NK-92 (cell line): ENCODE measurements around the gene EEF2KMT.
"Not testable (repeated sequence)": the region's sequence is repeated elsewhere in the genome, so short reads cannot be mapped to it uniquely, and the experiment has no call there.

ENCODE experiments used
- DNase-seq: peaks from one replicate; lab custom pipeline; 2025; ENCODE audit not compliant: unreplicated experiment; lab: John Stamatoyannopoulos, UW

EEF2KMT gene

GRCh38 chr16:5071681-5072333, 25.8 kb downstream of the EEF2KMT start, which contains the start of gene ALG1:
TSS of gene ALG1 (plus strand) at chr16:5071843. CDS start at chr16:5071850, 7 bp downstream.
- peak; percentile 48 for DNase-seq

GRCh38 chr16:5071341-5071680, 26.3 kb downstream of the EEF2KMT start:
- DNase-seq: no peak

GRCh38 chr16:5070431-5071186, 27.0 kb downstream of the EEF2KMT start:
- DNase-seq: no peak

GRCh38 chr16:5069854-5070253, 27.7 kb downstream of the EEF2KMT start:
- no peak for DNase-seq

GRCh38 chr16:5069048-5069447, 28.5 kb downstream of the EEF2KMT start:
- DNase-seq: no peak

GRCh38 chr16:5066511-5066910, 31.1 kb downstream of the EEF2KMT start:
- no peak for DNase-seq

GRCh38 chr16:5065813-5066212, 31.8 kb downstream of the EEF2KMT start, which contains the start of gene C16orf89:
TSS of gene C16orf89 (minus strand) at chr16:5065956. CDS start at chr16:5065908, 48 bp downstream.
- no peak for DNase-seq

- DNase-seq: no peak
Measured at GRCh38 chr16:5065326-5065725, 32.3 kb downstream of the EEF2KMT start.

GRCh38 chr16:5064915-5065314, 32.7 kb downstream of the EEF2KMT start:
- no peak for DNase-seq

GRCh38 chr16:5062790-5063765, 34.5 kb downstream of the EEF2KMT start:
- no peak for DNase-seq

GRCh38 chr16:5062051-5062450, 35.5 kb downstream of the EEF2KMT start:
- DNase-seq: no peak

GRCh38 chr16:5060073-5060641, 37.4 kb downstream of the EEF2KMT start:
- no peak for DNase-seq

- DNase-seq: no peak
Measured at GRCh38 chr16:5059386-5060072, 38.1 kb downstream of the EEF2KMT start.

- DNase-seq: no peak
Measured at GRCh38 chr16:5058476-5058875, 39.1 kb downstream of the EEF2KMT start.

GRCh38 chr16:5056352-5056751, 41.2 kb downstream of the EEF2KMT start:
- DNase-seq: no peak

GRCh38 chr16:5054876-5055865, 42.4 kb downstream of the EEF2KMT start:
- DNase-seq: no peak

GRCh38 chr16:5046914-5047313, 50.7 kb downstream of the EEF2KMT start:
- no peak for DNase-seq

- no peak for DNase-seq
Measured at GRCh38 chr16:5045499-5046115, 52.0 kb downstream of the EEF2KMT start.

- not testable (repeated sequence) for DNase-seq
Measured at GRCh38 chr16:5044581-5044980, 53.0 kb downstream of the EEF2KMT start.
